HG02642 (cell line): Measurements from ENCODE around the gene USP51.
"Not testable (repeated sequence)": the region's sequence is repeated elsewhere in the genome, so short reads cannot be mapped to it uniquely, and the experiment has no call there.

Experiments
- ATAC-seq: cut with Tn5 transposase; IDR thresholded peaks from one replicate; pipeline ENCODE4 v1.9.1; 2021; ENCODE audit warnings: mild to moderate bottlenecking; ENCODE audit not compliant: unreplicated experiment, poor library complexity

USP51 gene

GRCh38 chrX:55479956-55480355 is 9.7 kb downstream of the USP51 start:
- not testable (repeated sequence) for ATAC-seq

GRCh38 chrX:55465791-55466190 is 23.9 kb downstream of the USP51 start:
- ATAC-seq = not testable (repeated sequence)

- not testable (repeated sequence) for ATAC-seq
Measured at GRCh38 chrX:55465108-55465507, 24.5 kb downstream of the USP51 start.

GRCh38 chrX:55464050-55464449 is 25.6 kb downstream of the USP51 start:
- not testable (repeated sequence) for ATAC-seq

- ATAC-seq = not testable (repeated sequence)
Measured at GRCh38 chrX:55459926-55460325, 29.7 kb downstream of the USP51 start.

- not testable (repeated sequence) for ATAC-seq
Measured at GRCh38 chrX:55459426-55459825, 30.2 kb downstream of the USP51 start.

- not testable (repeated sequence) for ATAC-seq
Measured at GRCh38 chrX:55455708-55456107, 33.9 kb downstream of the USP51 start.

- peak; percentile 1 for ATAC-seq
Measured at GRCh38 chrX:55452833-55453124, 36.9 kb downstream of the USP51 start.

- ATAC-seq = peak; percentile 99
Measured at GRCh38 chrX:55451990-55452832, 37.4 kb downstream of the USP51 start, which contains the start of gene MAGEH1. MAGEH1 (plus strand) TSS chrX:55452127; CDS start chrX:55452375, 248 bp downstream.

GRCh38 chrX:55451626-55451989 is 38.0 kb downstream of the USP51 start:
- peak; percentile 33 for ATAC-seq

- ATAC-seq = no peak
Measured at GRCh38 chrX:55451141-55451540, 38.5 kb downstream of the USP51 start.

- ATAC-seq = no peak
Measured at GRCh38 chrX:55450259-55450658, 39.4 kb downstream of the USP51 start.

- ATAC-seq = not testable (repeated sequence)
Measured at GRCh38 chrX:55443468-55443867, 46.2 kb downstream of the USP51 start.
